GM19240 (cell line): ENCODE data around the gene RFX8.
A peak's percentile ranks its signal among the peaks of the same experiment; 100 is the strongest.
"Not testable (repeated sequence)": the region's sequence is repeated elsewhere in the genome, so short reads cannot be mapped to it uniquely, and the experiment has no call there.

Experiments used
- DNase-seq: peaks from one replicate; pipeline ENCODE4 v3.0.0; 2011; ENCODE audit warnings: low spot score; ENCODE audit not compliant: insufficient read length

RFX8 gene

GRCh38 chr2:101442042-101442666 lies 32.8 kb downstream of the RFX8 start:
- DNase-seq: no peak

GRCh38 chr2:101440127-101440738 lies 34.7 kb downstream of the RFX8 start:
- no peak for DNase-seq

- DNase-seq: no peak
Measured at GRCh38 chr2:101439716-101440115, 35.2 kb downstream of the RFX8 start.

GRCh38 chr2:101438555-101438954 lies 36.4 kb downstream of the RFX8 start:
- DNase-seq: not testable (repeated sequence)

GRCh38 chr2:101435001-101435862 lies 39.7 kb downstream of the RFX8 start:
- DNase-seq: no peak

- DNase-seq: no peak
Measured at GRCh38 chr2:101433465-101433864, 41.4 kb downstream of the RFX8 start.

- no peak for DNase-seq
Measured at GRCh38 chr2:101432411-101433181, 42.3 kb downstream of the RFX8 start.

- no peak for DNase-seq
Measured at GRCh38 chr2:101431486-101431885, 43.4 kb downstream of the RFX8 start.

- DNase-seq: no peak
Measured at GRCh38 chr2:101430156-101430555, 44.8 kb downstream of the RFX8 start.

GRCh38 chr2:101429453-101429852 lies 45.5 kb downstream of the RFX8 start:
- DNase-seq: no peak

- DNase-seq: no peak
Measured at GRCh38 chr2:101428422-101429176, 46.3 kb downstream of the RFX8 start.

GRCh38 chr2:101427743-101428142 lies 47.2 kb downstream of the RFX8 start:
- no peak for DNase-seq

GRCh38 chr2:101427240-101427639 lies 47.7 kb downstream of the RFX8 start:
- DNase-seq: no peak

GRCh38 chr2:101426822-101427221 lies 48.1 kb downstream of the RFX8 start:
- DNase-seq: no peak

GRCh38 chr2:101420623-101421022 lies 54.3 kb downstream of the RFX8 start:
- DNase-seq: no peak

- peak; percentile 26 for DNase-seq
Measured at GRCh38 chr2:101419096-101419663, 55.7 kb downstream of the RFX8 start.

- DNase-seq: no peak
Measured at GRCh38 chr2:101418460-101419095, 56.3 kb downstream of the RFX8 start.

GRCh38 chr2:101416609-101417008 lies 58.3 kb downstream of the RFX8 start:
- DNase-seq: no peak

- DNase-seq: no peak
Measured at GRCh38 chr2:101415884-101416283, 59.0 kb downstream of the RFX8 start.

GRCh38 chr2:101415220-101415619 lies 59.7 kb downstream of the RFX8 start:
- no peak for DNase-seq
